HG03457 (cell line): ENCODE data around the gene C1GALT1.
"Not testable (repeated sequence)": the region's sequence is repeated elsewhere in the genome, so short reads cannot be mapped to it uniquely, and the experiment has no call there.

Source experiments
- ATAC-seq: cut with Tn5 transposase; IDR thresholded peaks from one replicate; pipeline ENCODE4 v1.9.1; 2021; ENCODE audit warnings: moderate number of reproducible peaks; ENCODE audit not compliant: unreplicated experiment

Gene C1GALT1

DNA sequence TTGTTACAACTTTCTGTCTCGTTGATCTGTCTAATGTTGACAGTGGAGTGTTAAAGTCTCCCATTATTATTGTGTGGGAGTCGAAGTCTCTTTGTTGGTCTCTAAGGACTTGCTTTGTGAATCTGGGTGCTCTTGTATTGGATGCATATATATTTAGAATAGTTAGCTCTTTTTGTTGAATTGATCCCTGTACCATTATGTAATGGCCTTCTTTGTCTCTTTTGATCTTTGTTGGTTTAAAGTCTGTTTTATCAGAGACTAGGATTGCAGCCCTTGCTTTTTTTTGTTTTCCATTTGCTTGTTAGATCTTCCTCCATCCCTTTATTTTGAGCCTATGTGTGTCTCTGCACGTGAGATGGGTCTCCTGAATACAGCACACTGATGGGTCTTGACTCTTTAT, 17.2 kb downstream of the C1GALT1 start:
- not testable (repeated sequence) for ATAC-seq

DNA sequence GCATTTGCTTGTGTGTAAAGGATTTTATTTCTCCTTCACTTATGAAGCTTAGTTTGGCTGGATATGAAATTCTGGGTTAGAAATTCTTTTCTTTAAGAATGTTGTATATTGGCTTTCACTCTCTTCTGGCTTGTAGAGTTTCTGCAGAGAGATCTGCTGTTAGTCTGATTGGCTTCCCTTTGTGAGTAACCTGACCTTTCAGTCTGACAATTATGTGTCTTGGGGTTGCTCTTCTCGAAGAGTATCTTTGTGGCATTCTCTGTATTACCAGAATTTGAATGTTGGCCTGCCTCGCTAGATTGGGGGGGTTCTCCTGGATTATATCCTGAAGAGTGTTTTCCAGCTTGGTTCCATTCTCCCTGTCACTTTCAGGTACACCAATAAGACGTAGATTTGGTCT, 17.9 kb downstream of the C1GALT1 start:
- not testable (repeated sequence) for ATAC-seq

DNA sequence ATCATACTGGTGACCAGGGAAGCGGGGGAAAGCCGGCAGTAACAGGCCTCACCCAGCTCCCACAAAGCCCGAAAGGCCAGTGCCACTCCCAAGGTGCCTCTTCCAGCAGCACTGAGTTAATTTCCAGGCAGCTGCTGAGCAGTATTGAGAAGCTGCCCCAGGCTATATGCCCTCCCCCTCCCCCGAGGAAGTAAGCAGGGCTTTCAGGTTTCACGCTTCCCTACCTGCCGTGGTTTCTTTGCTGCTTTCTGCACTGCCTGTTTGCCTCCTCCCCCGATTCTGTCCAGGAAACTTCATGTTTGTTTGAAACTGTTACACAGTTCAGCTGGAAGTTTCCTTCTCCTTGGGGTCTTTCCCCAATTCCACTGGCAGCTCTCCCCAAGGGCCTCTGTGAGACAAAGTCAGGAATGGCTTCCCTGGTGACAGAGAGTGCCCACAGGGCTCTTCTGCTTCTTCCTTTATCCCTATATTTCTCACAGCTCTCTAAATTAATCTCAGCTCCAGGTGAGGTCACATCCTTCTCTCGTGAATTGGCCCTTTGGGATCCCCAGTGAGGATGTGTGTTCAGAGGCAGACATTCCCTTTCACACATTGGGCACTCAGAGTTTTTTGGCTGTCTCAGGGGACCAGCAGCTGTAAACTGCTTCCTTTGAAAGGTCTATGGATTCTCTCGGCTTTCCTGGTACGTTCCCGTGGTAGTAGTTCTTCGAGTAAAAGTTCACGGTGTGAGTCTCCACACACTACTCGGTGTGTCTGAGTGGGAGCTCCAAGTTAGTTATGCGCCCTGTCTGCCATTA, 19.4 kb downstream of the C1GALT1 start:
- ATAC-seq = peak; percentile 88

DNA sequence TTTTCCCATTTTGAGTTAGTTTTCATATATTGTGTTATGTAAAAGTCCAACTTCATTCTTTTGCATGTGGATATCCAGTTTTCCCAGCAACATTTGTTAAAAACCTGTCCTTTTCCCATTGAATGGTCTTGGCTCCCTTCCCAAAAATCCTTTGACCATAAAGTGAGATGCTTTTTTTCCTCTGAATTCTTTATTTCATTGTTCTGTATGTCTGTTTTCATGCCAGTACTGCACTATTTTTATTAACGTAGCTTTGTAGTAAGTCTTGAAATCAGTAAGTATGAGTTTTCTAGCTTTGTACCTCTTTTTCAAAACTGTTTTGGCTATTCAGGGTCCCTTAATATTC, 20.0 kb downstream of the C1GALT1 start:
- ATAC-seq = no peak

DNA sequence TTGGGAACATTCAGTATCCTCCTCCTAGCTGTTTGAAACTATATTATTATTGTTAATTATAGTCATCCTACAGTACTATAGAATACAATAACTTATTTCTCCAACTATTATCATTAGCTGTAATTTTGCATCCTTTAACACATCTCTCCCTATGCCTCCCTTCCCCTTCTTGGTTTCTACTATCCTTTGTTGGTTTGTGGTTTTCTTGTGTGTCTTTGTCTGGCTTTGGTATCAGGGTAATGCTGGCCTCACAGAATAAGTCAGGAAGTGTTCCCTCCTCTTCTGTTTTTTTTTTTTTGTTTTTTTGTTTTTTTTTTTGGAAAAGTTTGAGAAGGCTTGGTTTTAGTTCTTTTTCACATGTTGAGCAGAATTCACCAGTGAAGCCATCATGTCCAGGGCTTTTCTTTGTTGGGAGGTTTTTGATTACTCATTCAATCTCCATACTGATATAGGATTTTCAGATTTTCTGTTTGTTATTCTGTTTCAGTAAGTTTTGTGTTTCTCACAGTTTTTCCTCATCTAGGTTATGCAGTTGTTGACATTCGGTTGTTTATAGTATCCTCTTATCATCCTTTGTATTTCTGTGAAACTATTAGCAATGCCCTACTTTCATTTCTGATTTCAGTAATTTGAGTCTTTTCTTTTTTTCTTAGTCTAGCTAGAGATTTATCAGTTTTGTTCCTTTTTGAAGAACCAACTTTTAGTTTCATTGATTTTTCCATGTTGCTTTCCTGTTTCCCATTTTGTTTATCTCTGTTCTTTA, 21.6 kb downstream of the C1GALT1 start:
- ATAC-seq = no peak

DNA sequence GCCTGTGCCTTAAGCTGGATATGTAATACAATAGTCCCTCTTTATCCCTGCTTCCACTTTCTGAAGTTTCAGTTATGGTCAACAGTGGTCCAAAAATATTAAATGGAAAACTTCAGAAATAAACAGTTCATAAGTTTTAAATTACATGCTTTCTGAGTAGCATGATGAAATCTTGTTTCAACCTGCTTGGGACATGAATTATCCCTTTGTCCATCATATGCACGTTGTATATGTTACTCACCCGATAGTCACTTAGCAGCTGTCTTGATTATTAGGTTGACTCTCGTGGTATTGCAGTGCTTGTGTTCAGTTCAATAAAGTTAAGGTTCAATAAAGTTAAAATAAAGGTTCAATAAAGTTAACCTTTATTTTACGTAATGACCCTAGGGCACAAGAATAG, 25.5 kb downstream of the C1GALT1 start:
- ATAC-seq = no peak

DNA sequence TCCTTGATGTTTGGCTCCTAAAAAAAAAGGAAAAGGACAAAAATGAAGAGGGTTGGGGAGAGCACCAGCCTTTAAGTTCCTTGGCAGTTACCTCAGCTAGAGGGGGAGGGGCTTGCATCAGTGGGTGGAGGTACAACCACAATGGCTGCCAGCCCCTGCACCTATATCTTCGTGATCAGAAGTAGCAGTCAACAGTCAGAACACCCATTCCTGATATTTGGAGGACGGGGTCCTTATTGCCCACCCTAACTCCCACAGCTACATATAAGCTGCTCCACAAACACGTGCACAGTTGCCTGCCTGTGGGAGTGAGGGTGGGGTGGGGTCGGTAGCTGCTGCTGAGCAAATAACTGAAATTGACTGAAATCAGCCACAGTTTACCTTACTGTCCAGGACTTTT, 26.2 kb downstream of the C1GALT1 start:
- no peak for ATAC-seq

DNA sequence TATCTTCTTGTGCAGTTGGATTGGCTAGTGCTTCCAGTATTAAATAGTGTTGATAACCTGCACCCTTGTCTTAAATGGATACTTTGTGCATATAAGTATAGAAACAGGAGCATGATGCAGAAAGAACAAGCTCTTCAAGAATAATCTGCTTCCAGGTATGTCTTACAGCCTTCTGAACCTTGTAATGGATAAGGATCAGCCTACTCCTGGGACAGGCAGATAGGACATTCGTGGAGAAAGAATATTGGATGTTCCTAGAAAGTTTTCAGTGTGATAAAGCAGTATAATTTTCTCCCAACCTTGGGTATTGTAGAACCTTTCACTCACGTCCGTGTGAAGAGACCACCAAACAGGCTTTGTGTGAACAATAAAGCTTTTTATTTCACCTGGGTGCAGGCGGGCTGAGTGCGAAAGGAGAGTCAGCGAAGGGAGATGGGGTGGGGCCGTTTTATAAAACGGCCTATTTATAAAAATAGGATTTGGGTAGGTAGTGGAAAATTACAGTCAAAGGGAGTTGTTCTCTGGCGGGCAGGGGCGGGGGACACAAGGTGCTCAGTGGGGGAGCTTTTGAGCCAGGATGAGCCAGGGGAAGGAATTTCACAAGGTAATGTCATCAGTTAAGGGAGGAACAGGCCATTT, 27.2 kb downstream of the C1GALT1 start:
- no peak for ATAC-seq

DNA sequence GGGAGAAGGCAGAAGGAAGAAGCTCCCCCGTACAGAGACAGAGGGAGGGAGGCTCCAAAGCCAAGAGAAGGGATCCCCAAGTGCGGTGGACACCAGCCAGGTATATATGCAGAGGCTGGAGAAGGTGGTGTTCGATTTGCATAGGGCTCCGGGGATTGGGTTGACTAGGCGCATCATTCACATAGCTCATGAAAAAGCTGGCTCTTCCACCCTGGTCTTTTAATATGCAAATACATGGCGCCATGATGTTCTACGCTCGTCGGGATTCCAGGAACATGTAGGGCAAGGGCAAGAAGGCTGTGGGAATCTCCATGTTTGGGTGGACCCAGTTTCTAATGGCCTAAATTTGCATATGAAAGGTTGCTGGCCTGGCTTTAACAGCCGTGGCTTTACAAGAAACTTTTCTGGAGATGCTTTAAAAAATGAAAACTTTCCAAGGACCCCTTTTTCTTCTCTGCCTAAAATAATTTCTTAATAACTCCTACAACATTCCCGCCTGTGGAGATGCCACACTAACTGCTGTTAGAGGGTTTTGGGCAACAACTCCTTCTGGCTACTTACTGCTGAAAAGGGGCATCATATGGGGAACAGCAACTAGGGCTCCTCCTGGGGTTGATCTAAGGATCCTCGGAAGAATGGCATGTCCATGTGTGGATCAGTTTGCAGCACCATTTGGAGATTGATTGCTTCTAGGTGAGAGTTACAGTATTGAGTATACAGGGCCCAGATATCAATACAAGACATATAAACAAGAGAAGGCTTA, 28.3 kb downstream of the C1GALT1 start:
- no peak for ATAC-seq

DNA sequence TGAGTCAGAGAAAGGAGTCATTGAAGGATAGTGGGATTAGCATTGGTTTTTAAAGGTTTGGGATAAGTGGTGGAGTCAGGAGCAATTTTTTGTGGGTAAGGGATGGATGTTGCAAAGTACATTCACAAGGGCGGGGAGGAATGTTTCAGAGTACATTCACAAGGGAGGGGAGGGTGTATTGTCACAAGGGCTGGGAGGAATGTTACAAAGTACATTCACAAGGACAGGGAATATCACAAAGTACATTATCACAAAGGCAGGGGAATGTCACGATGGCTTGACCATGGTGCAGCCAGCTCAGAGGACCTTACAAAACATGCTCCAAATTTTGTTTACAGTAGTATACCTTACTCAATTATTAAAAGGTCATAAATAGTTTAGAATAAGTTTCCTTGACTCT, 30.3 kb downstream of the C1GALT1 start:
- no peak for ATAC-seq

DNA sequence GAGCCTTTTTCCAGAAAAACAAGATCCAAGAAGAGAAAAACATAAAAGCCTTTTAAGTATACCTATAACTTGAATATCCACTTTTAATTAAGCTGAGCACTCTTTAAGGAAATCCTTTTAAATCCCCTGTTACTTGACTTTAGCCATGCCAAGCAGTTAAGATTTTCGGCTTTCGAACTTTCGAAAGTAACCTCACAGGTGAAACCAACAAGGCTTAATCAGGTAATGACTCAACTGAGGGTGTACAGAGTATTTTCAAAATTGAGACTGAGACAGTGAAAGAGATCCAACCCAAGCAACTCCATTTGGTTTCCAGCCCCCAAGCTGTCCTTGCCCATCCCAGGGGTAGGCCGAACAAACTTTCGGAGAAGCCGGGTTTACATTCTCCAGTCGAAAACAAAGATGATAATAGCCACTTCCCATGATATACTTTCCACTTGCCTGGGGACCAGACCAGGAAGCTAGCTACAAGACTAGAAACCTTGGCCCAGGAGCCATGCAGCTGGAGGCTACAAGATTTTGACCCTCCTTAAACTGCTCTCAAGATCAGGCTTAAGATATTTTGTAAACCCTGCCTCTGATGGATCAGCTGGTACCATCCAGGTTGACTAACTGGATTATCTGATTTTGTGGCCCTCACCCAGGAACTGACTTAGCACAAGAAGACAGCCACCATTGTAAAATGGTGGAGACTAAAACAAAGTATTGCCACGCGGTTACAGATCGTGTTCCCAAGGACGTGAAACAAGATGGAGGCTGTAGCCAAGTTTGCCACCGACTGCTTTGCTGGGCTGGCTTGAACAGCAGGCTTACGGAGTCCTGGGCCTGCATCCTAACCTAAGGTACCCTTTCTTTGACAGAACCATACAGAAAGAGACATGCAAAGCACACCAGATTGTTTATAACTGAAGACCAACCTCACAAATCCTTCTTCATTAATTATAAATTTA, 32.3 kb downstream of the C1GALT1 start:
- ATAC-seq = no peak

DNA sequence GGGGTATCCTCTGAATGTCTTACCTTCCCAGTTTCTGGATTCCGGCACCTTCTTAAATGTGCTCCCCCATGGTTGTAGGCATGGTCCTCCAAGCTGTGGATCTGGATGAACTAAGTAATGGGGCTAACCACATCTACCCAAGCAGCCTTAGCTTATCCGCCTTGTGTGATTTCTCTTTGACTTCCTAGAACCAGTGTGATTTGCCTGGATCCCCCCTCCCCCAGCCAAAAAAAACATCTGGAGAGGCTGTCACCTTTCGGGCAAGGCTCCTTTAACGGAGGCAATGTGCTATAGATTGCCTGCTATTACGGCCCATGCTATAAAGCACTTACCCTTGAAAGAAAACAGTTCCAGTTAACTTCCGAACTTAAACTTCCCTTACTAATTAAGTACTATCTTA, 33.9 kb downstream of the C1GALT1 start:
- ATAC-seq = no peak

DNA sequence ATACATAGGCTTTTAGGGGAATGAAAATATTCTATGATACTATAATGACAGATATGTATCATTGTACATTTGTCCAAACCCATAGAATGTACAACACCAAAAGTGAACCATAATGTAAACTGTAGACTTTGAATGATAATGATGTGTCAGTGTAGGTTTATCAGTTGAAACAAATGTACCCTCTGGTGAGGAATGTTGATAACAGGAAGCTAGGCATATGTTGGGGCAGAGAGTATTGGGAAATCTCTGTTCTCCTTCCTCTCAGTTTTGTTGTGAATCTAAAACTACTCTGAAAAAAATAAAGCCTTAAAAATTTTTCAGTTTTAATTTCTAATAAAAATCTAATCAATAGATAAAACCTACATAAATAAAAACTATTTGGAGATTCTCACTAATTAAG, 36.9 kb downstream of the C1GALT1 start:
- ATAC-seq = no peak

DNA sequence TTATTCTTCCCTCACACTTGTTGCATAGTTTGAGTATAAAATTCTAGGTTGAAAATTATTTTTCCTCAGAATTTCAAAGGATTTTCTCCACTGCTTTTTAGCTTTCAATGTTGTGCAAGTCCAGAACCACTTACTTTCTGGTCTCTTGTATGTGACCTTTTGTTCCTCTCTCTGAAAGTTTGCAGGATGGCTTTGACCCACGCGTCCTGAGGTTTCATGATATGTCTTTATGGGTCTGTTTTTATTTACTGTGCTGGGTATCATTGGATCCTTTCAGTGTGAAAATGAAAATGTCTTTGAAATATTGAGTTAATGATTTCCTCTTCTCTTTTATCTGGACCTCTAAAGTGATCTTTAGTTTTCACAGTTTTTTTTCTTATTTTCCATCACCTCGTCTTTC, 38.5 kb downstream of the C1GALT1 start:
- no peak for ATAC-seq

DNA sequence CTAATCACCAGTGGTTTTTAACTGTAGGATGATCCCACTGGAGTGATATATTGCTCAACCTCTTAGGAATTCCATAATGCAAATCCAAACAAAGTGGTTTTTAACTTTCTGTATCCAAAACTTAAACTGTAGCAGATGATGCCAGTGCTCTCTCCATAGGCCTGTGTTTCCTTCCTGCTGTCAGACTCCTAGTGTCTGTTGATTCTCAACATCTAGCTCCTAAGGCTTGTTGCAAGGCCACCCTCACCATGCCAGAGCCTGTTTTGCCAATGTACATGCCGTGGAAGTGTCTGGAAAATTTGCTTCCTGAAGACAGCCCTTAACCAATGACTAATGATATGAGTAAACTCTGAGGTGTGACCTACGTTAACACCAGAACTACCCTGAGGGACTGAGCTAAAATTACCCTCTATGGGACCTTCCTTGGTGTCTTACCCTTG, 39.3 kb downstream of the C1GALT1 start:
- ATAC-seq = no peak

DNA sequence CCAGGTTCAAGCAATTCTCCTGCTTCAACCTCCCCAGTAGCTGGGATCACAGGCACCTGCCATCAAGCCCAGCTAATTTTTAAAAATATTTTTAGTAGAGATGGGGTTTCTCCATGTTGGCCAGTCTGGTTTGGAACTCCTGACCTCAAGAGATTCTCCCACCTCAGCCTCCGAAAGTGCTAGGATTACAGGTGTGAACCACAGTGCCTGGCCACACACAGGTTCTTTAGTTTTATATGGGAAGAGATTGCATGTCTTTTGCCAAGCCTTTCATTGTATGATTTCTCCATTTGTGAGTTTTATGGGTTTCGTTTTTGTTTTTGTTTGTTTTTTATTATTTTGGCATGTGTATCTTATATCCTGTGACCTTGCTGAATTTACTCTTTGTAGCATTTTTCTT, 40.9 kb downstream of the C1GALT1 start:
- ATAC-seq = no peak

DNA sequence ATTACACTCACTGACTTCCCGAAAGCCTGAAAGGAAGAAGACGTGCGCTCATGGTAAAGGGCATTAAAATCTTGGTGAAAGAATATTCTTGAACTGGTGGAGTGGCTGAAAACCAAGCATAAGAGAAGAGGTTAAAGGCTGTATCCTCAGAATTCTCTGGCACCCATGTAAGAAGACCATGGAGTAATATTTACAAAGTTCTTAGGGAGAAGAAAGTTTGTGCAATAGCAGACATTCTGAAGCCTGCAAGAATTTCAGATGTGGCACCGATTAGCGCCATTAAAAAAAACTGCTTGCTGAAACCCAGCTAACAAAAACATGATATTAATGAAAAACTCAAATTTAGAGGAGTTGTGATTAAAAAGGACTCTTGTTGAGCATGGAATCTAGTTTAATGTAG, 44.1 kb downstream of the C1GALT1 start:
- no peak for ATAC-seq

DNA sequence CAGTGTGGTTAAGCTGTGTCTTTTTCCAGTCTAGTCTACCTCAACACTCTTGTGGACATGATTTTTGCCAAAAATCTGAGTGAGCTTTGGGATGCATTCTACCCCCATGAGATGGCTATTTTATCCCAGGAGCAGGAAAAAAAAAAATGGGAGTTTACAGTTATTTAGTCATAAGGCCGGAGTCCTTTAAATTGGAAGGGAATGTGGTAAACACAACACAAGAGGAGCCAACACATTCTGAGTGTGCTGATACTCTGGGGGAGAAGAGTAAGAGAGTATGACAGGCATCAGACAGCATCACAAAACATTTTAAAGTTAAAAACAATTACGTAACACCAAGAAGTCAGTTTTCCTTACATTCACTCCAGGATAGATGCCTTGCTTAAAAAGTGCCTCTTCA, 46.1 kb downstream of the C1GALT1 start:
- no peak for ATAC-seq

DNA sequence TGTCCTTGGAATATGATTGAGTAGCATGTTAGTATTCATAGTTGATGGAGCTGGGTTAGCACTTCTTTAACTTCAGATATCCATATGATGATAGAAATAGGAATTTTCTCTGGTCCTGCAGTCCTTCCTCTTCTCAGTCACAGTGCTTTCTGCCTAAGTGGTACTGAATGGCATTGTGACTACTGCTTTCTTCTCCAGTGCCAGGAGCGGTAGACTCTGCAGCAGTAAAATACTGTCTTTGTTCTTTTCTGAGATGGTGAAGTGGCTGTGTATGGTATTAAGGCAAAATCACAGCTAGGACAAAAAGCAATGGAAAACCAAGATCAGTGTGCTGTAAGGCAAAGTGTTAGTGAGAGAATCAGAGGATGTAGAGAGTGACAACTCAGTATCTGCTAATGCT, 46.6 kb downstream of the C1GALT1 start:
- ATAC-seq = no peak

DNA sequence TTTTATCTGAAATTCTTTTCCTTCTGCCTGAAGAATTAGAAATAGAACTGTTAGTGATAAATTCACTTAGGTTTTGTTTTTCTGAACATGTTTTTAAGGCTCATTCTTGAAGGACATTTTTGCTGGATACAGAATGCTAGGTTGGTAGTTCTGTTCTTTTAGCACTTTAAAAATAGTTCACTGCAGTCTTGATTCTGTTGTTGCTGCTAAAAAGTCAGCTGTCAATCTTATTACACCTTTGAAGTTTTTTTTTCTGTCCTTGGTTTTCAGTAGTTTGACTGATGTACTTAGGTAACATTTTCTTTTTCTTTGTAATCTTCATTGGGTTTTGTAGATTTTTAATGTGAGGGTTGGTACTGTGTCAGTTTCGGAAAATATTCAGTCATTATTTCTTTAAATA, 48.7 kb downstream of the C1GALT1 start:
- no peak for ATAC-seq
